ENCODE measurements around the gene RABGAP1L.

DNA sequence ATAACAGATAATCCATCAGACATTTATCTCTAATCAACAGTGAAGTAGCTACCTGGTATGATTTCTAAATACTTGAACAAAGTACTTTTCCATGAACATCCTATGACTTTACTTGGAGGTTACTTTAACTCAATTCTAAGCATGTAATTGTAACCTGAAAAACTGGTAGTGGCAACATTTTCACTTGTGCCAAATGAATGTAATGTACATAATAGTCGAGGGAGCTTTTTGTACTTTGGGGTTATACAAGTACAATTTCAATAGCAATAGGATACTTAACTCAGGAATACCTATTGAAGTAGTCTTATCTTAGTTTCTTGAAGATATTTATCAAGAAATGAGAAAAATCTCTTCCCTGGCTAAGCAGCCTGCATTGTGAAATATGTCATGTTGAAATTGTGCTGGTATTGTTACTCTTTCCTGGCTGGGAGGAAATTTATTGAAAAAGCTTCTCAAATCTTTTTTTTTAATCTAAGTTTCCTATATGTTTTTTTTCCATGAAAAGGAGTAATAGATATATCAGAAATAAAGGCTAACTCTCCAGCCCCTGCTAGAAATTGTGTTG is 806.8 kb downstream of the RABGAP1L start:
- TF ChIP-seq, protein P1, sequence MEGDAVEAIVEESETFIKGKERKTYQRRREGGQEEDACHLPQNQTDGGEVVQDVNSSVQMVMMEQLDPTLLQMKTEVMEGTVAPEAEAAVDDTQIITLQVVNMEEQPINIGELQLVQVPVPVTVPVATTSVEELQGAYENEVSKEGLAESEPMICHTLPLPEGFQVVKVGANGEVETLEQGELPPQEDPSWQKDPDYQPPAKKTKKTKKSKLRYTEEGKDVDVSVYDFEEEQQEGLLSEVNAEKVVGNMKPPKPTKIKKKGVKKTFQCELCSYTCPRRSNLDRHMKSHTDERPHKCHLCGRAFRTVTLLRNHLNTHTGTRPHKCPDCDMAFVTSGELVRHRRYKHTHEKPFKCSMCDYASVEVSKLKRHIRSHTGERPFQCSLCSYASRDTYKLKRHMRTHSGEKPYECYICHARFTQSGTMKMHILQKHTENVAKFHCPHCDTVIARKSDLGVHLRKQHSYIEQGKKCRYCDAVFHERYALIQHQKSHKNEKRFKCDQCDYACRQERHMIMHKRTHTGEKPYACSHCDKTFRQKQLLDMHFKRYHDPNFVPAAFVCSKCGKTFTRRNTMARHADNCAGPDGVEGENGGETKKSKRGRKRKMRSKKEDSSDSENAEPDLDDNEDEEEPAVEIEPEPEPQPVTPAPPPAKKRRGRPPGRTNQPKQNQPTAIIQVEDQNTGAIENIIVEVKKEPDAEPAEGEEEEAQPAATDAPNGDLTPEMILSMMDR (conservative IDR thresholded peaks at IDR 0.05): no peak
- TF ChIP-seq EZH2 (IDR thresholded peaks at IDR 0.05; ENCODE audit: low read depth): no peak
